ENCODE measurements around the gene ASB10.

The ASB10 gene

GRCh38 chr7:151135866-151136843 lies 50.9 kb downstream of the ASB10 start:
- DNase-seq (ENCODE audit: low read depth in 2 of 2), result no peak

GRCh38 chr7:151135525-151135845 lies 51.6 kb downstream of the ASB10 start:
- no peak for DNase-seq (ENCODE audit: low read depth in 2 of 2)

- no peak for DNase-seq (ENCODE audit: low read depth in 2 of 2)
Measured at GRCh38 chr7:151134743-151135524, 52.1 kb downstream of the ASB10 start.

- DNase-seq (ENCODE audit: low read depth in 2 of 2), result no peak
Measured at GRCh38 chr7:151133986-151134742, 52.9 kb downstream of the ASB10 start.

GRCh38 chr7:151133266-151133985 lies 53.6 kb downstream of the ASB10 start:
- DNase-seq (ENCODE audit: low read depth in 2 of 2), result no peak

GRCh38 chr7:151132461-151133205 lies 54.4 kb downstream of the ASB10 start:
- DNase-seq (ENCODE audit: low read depth in 2 of 2), result no peak

- no peak for DNase-seq (ENCODE audit: low read depth in 2 of 2)
Measured at GRCh38 chr7:151131592-151132293, 55.3 kb downstream of the ASB10 start.

GRCh38 chr7:151131224-151131591 lies 55.8 kb downstream of the ASB10 start:
- DNase-seq (ENCODE audit: low read depth in 2 of 2), result no peak

GRCh38 chr7:151130741-151131157 lies 56.3 kb downstream of the ASB10 start:
- no peak for DNase-seq (ENCODE audit: low read depth in 2 of 2)

GRCh38 chr7:151129960-151130591 lies 57.0 kb downstream of the ASB10 start:
- DNase-seq (ENCODE audit: low read depth in 2 of 2), result no peak

GRCh38 chr7:151129117-151129959 lies 57.7 kb downstream of the ASB10 start:
- no peak for DNase-seq (ENCODE audit: low read depth in 2 of 2)

GRCh38 chr7:151128716-151129115 lies 58.3 kb downstream of the ASB10 start:
- DNase-seq (ENCODE audit: low read depth in 2 of 2), result no peak

GRCh38 chr7:151128144-151128543 lies 58.9 kb downstream of the ASB10 start:
- DNase-seq (ENCODE audit: low read depth in 2 of 2), result no peak

- no peak for DNase-seq (ENCODE audit: low read depth in 2 of 2)
Measured at GRCh38 chr7:151126491-151127137, 60.4 kb downstream of the ASB10 start.

- no peak for DNase-seq (ENCODE audit: low read depth in 2 of 2)
Measured at GRCh38 chr7:151125846-151126481, 61.1 kb downstream of the ASB10 start.
